DND-41 (cell line): ENCODE data around the gene HS2ST1.

Source experiments
- ATAC-seq: fragments of 200-7000 bp; cut with Tn5 transposase; 3 replicates; pipeline ENCODE4 v1.9.1; 2021; ENCODE audit warnings: low read depth; ENCODE audit not compliant: insufficient read depth
- DNase-seq: peaks from one replicate; pipeline ENCODE4 v3.0.0-alpha.2; 2020
- H2AFZ ChIP-seq: 2 replicates; pipeline ENCODE4 v1.6.0; 2012; ENCODE audit warnings: low read depth, low read length
- H3K27ac ChIP-seq: 2 replicates; pipeline ENCODE4 v1.5.1; 2012; ENCODE audit warnings: low read length, inconsistent platforms
- H3K27me3 ChIP-seq: fragments of 200-600 bp; sonication (generic); 2 replicates; pipeline ENCODE4 v1.6.0; 2012; ENCODE audit warnings: low read length, mild to moderate bottlenecking, inconsistent platforms; ENCODE audit not compliant: insufficient read depth, poor library complexity
- H3K36me3 ChIP-seq: 2 replicates; pipeline ENCODE4 v1.5.1; 2012; ENCODE audit warnings: low read length, inconsistent platforms; ENCODE audit not compliant: insufficient read depth
- H3K4me1 ChIP-seq: 2 replicates; pipeline ENCODE4 v1.5.1; 2012; ENCODE audit warnings: mild to moderate bottlenecking, low read length; ENCODE audit not compliant: insufficient read depth
- H3K4me2 ChIP-seq: 2 replicates; pipeline ENCODE4 v1.6.0; 2012; ENCODE audit warnings: mild to moderate bottlenecking, moderate library complexity, low read length, inconsistent platforms; ENCODE audit not compliant: insufficient read depth
- H3K4me3 ChIP-seq, 2 experiments: fragments of 200-600 bp in 1 of 2; shearing (Covaris generic) in 1 of 2; 2 replicates each; pipeline ENCODE4 v1.5.1; 2012 to 2016; ENCODE audit warnings: inconsistent platforms in 2 of 2, low read length in 2 of 2, mild to moderate bottlenecking in 2 of 2, low read depth in 1 of 2, moderate library complexity in 1 of 2
- H3K79me2 ChIP-seq: 2 replicates; pipeline ENCODE4 v1.6.0; 2012; ENCODE audit warnings: low read length, inconsistent platforms; ENCODE audit not compliant: insufficient read depth
- H3K9ac ChIP-seq: 2 replicates; pipeline ENCODE4 v1.6.0; 2012; ENCODE audit warnings: low read depth, mild to moderate bottlenecking, inconsistent platforms, low read length, moderate library complexity
- H3K9me3 ChIP-seq: 2 replicates; pipeline ENCODE4 v1.5.1; 2012; ENCODE audit warnings: low read length, moderate library complexity, mild to moderate bottlenecking, inconsistent platforms; ENCODE audit not compliant: insufficient read depth, severe bottlenecking
- H4K20me1 ChIP-seq: 2 replicates; pipeline ENCODE4 v1.6.0; 2012; ENCODE audit warnings: low read length; ENCODE audit not compliant: insufficient read depth
- EZH2 ChIP-seq: IDR thresholded peaks from 3 replicates; pipeline ENCODE4 v1.6.1; 2012; ENCODE audit warnings: borderline replicate concordance, low read depth, mild to moderate bottlenecking, moderate library complexity, low read length, inconsistent platforms; ENCODE audit not compliant: severe bottlenecking
- TF ChIP-seq, protein P1 (sequence below): IDR thresholded peaks from 2 replicates; pipeline ENCODE4 v1.5.1; 2012; ENCODE audit warnings: borderline replicate concordance, low read length, moderate library complexity, mild to moderate bottlenecking; ENCODE audit not compliant: poor library complexity, severe bottlenecking; ENCODE audit errors: extremely low read depth

HS2ST1 gene

DNA sequence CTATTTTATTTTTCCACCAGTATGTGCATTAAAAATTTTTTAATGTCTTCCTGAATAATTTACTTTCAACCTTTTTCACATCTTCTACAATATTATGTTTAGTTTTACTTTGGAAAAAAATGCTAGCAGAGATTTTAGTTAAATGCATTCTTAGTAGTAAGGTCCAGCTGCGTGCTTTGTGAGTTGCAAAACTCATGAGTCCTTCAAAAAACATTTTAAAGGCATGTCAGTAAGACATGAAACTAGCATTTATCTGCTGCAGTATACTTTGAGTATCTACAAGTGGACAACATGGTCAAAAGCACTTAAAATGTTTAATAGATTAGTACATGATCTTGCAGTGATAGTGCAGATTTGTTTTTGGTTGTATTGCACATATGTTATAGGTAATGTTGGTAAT lies 139.0 kb downstream of the HS2ST1 start:
- no peak for DNase-seq
- Histone ChIP-seq H3K9me3 (no peaks in the 10 kb centered on the region), H3K4me2 (no peak overlapping the region), H3K27me3 (no peaks in the 10 kb centered on the region), H3K9ac (no peak overlapping the region), H3K4me3 (no peak overlapping the region), H3K36me3 (no peaks in the 10 kb centered on the region), H3K4me1 (no peaks in the 10 kb centered on the region), H3K27ac (no peak overlapping the region), H4K20me1 (peaks cover 2% of the 10 kb centered on the region; the same call in 1 of the 2 replicates), H2AFZ (no peak overlapping the region), H3K79me2 (peaks cover 9% of the 10 kb centered on the region; the same call in 1 of the 2 replicates)
- no peak for TF ChIP-seq EZH2
- TF ChIP-seq, protein P1, sequence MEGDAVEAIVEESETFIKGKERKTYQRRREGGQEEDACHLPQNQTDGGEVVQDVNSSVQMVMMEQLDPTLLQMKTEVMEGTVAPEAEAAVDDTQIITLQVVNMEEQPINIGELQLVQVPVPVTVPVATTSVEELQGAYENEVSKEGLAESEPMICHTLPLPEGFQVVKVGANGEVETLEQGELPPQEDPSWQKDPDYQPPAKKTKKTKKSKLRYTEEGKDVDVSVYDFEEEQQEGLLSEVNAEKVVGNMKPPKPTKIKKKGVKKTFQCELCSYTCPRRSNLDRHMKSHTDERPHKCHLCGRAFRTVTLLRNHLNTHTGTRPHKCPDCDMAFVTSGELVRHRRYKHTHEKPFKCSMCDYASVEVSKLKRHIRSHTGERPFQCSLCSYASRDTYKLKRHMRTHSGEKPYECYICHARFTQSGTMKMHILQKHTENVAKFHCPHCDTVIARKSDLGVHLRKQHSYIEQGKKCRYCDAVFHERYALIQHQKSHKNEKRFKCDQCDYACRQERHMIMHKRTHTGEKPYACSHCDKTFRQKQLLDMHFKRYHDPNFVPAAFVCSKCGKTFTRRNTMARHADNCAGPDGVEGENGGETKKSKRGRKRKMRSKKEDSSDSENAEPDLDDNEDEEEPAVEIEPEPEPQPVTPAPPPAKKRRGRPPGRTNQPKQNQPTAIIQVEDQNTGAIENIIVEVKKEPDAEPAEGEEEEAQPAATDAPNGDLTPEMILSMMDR = no peak
- ATAC-seq = no peak

DNA sequence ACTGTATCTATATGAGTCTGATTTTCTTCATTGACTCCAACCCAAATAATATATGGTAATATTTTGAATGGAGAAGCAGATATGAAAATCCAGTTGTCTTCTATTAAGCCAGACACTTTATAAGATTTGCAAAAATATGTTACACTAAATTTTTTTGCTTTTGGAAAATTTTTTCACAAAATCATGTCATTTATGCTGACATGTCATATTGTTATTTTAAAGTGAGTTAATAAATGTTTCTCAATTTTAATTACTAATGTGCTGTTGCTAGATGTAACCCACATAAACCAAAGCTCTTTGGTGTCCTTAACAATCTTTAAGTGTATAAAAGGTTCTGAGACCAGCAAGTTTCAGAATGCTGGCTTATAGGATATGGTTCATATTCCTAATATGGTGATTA lies 142.5 kb downstream of the HS2ST1 start:
- no peak for ATAC-seq
- Histone ChIP-seq H3K4me2 (no peak overlapping the region), H3K79me2 (peaks cover 12% of the 10 kb centered on the region; the same call in 1 of the 2 replicates), H3K36me3 (no peaks in the 10 kb centered on the region), H3K4me3 (no peak overlapping the region), H3K9ac (no peak overlapping the region), H3K27me3 (no peaks in the 10 kb centered on the region), H4K20me1 (peaks cover 2% of the 10 kb centered on the region; the same call in 1 of the 2 replicates), H3K27ac (no peak overlapping the region), H3K4me1 (no peaks in the 10 kb centered on the region), H3K9me3 (no peaks in the 10 kb centered on the region), H2AFZ (no peak overlapping the region)
- no peak for TF ChIP-seq EZH2
- TF ChIP-seq, protein P1 = no peak
- no peak for DNase-seq

- H3K79me2 ChIP-seq = peaks cover 12% of the 10 kb centered on the region; the same call in 1 of the 2 replicates
These were observed 143.9 kb downstream of the HS2ST1 start for GRCh38 chr1:87058343-87058649.

More at GRCh38 chr1:87058343-87058649, 143.9 kb downstream of the HS2ST1 start:
- H3K4me3 ChIP-seq = no peak overlapping the region
- H3K27me3 ChIP-seq = no peaks in the 10 kb centered on the region
- DNase-seq (no peak), ATAC-seq (no peak)
- H3K9me3 ChIP-seq = peaks cover 4% of the 10 kb centered on the region
- H3K9ac ChIP-seq = no peak overlapping the region
- TF ChIP-seq, protein P1 = no peak
- no peak for TF ChIP-seq EZH2
- no peak overlapping the region for H3K4me2 ChIP-seq
- H3K4me1 ChIP-seq = no peaks in the 10 kb centered on the region
- no peak overlapping the region for H3K27ac ChIP-seq
- H2AFZ ChIP-seq = no peak overlapping the region
- no peaks in the 10 kb centered on the region; the same call in 1 of the 2 replicates for H3K36me3 ChIP-seq
- peaks cover 2% of the 10 kb centered on the region; the same call in 1 of the 2 replicates for H4K20me1 ChIP-seq
